IPS DF 19.7 (cell line): Measurements from ENCODE around the gene PLEKHO1.
"Not testable (repeated sequence)": the region's sequence is repeated elsewhere in the genome, so short reads cannot be mapped to it uniquely, and the experiment has no call there.

Experiments
- DNase-seq: peaks from one replicate; pipeline ENCODE4 v3.0.0-alpha.2; 2013; ENCODE audit warnings: low read depth, low spot score

PLEKHO1 gene

GRCh38 chr1:150173141-150173585 lies 23.4 kb downstream of the PLEKHO1 start:
- no peak for DNase-seq

DNA sequence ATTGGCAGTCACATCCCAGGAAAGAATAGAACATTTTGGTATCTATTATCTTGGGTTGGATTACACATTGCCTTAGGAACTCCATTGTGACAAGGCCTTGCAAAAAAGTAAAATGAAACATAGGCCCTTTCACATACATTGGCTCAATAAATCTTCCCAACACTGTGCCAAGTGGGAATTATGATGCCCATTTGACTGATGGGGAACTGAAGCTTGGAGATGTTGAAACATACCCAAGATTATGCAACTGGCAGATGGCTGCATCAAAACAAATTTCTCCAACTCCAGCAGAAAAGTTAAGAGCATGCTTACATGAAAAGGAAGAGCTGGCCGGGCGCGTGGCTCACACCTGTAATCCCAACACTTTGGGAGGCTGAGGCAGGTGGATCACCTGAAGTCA lies 26.9 kb downstream of the PLEKHO1 start:
- no peak for DNase-seq

GRCh38 chr1:150178548-150178947 lies 28.8 kb downstream of the PLEKHO1 start:
- DNase-seq: no peak

DNA sequence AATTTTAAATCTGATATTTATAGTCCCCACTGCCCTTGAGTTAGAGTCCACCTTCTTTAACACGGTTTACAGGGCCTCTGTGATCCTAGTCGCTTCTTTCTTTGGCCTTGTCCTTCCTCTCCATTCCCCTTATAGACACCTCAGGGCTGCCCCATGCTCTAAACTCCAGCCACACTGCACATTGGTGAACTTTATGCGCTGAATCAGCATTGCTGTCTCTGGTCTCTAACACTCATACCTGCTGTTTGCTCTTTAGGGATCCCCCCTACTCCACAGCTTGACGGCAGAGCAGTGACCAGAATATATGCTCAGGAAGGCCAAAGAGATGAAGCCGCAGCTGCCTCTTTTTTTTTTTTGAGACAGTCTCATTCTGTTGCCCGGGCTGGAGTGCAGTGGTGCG lies 30.2 kb downstream of the PLEKHO1 start:
- no peak for DNase-seq

DNA sequence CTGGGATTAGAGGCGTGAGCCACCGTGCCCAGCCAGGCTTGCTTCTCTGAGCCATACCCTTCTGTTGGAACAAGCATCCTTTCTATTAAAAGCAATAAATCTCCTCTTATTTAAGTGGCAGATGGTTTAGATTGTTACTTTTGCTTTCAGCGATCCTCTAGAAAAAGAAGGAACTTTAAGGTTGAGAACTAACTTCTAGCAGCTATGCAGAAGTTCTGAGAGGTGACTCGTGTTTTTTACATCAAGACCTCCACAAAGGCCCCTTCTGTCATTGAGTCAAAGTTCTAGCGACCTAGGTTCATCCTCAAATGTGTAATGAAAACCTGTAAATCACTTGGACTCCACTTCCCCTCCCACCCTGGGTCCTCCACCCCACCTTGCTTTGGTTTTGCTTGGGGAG lies 30.8 kb downstream of the PLEKHO1 start:
- no peak for DNase-seq

GRCh38 chr1:150182247-150182646 lies 32.5 kb downstream of the PLEKHO1 start:
- DNase-seq: no peak

- no peak for DNase-seq
These were observed 33.3 kb downstream of the PLEKHO1 start for GRCh38 chr1:150183061-150183460.

GRCh38 chr1:150185481-150185880 lies 35.8 kb downstream of the PLEKHO1 start:
- no peak for DNase-seq

DNA sequence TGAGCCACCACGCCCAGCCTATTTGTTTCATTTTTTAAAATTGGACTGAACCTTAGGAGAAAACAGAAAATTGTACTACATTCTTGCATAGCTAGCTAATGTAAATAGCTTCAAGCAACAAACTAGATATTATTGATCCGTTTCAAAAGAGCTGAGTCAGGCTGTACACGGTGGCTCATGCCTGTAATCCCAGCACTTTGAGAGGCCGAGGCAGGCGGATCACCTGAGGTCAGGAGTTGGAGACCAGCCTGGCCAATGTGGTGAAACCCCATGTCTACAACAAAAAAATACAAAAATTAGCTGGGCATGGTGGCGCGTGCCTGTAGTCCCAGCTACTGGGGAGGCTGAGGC lies 36.7 kb downstream of the PLEKHO1 start:
- not testable (repeated sequence) for DNase-seq

DNA sequence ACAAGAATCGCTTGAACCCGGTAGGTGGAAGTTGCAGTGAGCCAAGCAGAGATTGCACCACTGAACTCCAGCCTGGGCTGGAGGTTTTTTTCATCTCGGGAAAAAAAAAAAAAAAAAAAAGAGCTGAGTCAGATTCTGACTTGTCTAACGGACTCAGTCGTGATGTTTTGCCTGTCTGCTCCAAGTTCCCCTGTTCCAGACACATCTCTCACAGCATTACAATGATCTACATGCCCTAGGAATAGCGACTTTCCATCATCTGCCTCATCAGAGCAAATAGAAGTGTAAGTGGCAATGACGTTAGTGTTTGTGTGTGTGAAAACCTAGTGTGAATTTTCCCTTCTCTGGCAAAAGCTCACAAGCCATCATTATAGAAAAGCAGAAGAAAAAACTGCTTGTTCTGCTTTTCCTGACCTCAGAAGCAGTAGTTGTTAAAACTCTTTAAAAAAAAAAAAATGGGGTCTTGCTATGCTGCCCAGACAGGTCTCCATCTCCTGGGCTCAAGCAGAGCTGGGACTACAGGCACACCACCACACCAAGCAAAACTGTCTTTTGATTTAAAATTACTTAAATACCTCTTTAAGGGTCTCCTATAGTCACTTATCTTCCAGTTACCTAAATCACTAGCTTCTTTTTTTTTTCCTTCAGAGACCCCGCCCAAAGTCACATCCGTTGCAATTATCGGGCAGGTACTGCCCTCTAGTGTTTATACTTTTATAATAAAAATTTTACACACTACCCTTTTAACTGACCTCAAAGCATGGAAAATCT lies 37.3 kb downstream of the PLEKHO1 start:
- DNase-seq: no peak

- DNase-seq: no peak
These were observed 37.8 kb downstream of the PLEKHO1 start for GRCh38 chr1:150187560-150187931.

DNA sequence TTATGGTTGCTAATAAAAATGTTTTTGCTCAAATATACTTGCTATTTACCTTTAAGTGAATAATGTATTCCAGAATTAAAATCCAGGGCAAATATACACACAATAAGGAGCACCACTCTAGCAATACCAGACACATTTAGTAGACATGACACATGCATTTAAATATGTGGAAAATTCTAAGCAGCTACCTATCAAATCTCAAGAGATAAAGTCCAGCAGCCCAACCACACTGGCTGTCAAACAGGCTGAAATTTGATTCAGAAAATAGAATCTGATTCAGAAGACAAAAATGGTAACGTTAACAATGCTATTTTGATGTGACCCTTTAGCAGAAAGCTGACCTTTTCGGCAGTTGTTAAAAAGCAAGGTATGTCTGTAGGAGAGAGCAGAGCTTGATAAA lies 42.3 kb downstream of the PLEKHO1 start:
- no peak for DNase-seq

GRCh38 chr1:150194381-150195031 lies 44.8 kb downstream of the PLEKHO1 start:
- DNase-seq: no peak

DNA sequence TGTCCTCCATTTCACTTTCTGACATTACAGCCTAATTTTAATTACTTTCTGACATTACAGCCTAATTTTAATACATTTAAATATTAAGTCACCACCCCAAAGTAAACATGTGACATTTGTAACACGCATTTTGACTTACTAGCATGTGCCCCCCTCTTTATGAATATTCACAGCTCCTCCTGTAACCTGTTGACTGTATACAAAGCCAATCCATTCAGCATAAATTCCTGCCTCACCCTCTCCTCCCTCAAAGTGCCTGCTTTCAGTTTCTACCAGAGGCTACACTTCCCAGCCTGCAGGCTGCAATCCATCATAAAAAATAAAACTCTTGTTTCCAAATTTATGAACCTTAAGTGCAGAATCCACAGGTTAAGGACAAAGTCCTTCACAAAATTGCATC lies 46.7 kb downstream of the PLEKHO1 start:
- no peak for DNase-seq

- no peak for DNase-seq
These were observed 57.7 kb downstream of the PLEKHO1 start for GRCh38 chr1:150207281-150207971.

GRCh38 chr1:150208460-150208859 lies 58.7 kb downstream of the PLEKHO1 start:
- not testable (repeated sequence) for DNase-seq
